Gastrocnemius medialis (tissue), 4 donors: ENCODE results near the gene CFAP92.

Source experiments
- CTCF ChIP-seq, 5 experiments: fragments of 450-650 bp in 3 of 5; fragments of 200-600 bp in 2 of 5; sonication (generic) in 2 of 5; IDR thresholded peaks in 4 of 5; conservative IDR thresholded peaks in 1 of 5; 1 replicate in 4 of 5; 2 replicates in 1 of 5; pipeline ENCODE4 v1.5.1; 2016 to 2019; ENCODE audit warnings: antibody characterized with exemption in 5 of 5, mild to moderate bottlenecking in 3 of 5, moderate library complexity in 3 of 5
- POLR2A ChIP-seq, 2 donors: fragments of 450-650 bp; IDR thresholded peaks; one replicate each; pipeline ENCODE4 v1.6.1; 2017; ENCODE audit warnings: antibody characterized with exemption in 2 of 2, mild to moderate bottlenecking in 2 of 2, moderate library complexity in 2 of 2

- TF ChIP-seq CTCF (IDR thresholded peaks at IDR 0.05 in 4 of 5, conservative IDR thresholded peaks at IDR 0.05 in 1 of 5), result no peak
- no peak for TF ChIP-seq POLR2A (IDR thresholded peaks at IDR 0.05)
Measured at GRCh38 chr3:129019266-129019665, 25.4 kb upstream of the CFAP92 start.
